Measurements from ENCODE around the gene RMRP.

Gene RMRP

DNA sequence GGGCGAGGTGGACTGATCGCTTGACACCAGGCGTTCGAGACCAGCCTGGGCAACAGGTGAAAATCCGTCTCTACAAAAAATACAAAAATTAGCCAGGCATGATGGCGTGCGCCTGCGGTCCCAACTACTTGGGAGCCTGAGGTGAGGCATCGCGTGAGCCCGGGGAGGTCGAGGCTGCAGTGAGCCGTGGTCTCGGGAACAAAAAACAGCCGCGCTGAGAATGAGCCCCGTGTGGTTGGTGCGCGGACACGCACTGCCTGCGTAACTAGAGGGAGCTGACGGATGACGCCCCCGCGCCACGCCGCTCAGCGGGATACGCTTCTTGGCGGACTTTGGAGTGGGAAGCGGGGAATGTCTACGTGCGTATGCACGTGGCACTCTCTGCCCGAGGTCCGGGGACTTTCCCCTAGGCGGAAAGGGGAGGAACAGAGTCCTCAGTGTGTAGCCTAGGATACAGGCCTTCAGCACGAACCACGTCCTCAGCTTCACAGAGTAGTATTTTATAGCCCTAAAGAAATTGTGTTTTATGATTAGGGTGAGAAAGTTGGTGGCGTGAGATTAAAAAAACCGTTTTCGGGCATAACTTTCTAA lies at the start of gene RMRP:
RMRP (minus strand) TSS at position 474 of the 591 bp plus-strand sequence.
- DNase-seq (ENCODE audit: low read depth, low spot score) = peak; percentile 76

DNA sequence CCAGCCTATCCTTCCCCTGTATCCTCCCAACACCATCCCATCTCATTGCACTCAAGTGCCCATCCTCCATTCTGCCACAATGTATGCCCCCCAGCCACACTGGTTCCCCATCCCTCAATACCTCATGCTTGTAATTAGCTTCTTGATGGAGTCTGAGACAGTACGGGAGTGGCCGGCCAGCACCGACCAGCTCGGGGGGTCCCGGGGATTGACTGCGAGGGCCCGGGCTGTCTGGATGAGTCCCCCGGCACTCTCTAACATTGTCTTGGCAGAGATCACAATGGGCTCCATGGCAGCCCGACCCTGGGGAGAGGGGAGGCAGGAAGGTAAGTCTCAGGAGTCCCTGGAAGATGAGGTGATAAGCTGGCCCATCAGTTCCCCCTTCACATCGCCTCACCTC lies 49.1 kb upstream of the RMRP start:
- no peak for DNase-seq (ENCODE audit: low read depth, low spot score)

DNA sequence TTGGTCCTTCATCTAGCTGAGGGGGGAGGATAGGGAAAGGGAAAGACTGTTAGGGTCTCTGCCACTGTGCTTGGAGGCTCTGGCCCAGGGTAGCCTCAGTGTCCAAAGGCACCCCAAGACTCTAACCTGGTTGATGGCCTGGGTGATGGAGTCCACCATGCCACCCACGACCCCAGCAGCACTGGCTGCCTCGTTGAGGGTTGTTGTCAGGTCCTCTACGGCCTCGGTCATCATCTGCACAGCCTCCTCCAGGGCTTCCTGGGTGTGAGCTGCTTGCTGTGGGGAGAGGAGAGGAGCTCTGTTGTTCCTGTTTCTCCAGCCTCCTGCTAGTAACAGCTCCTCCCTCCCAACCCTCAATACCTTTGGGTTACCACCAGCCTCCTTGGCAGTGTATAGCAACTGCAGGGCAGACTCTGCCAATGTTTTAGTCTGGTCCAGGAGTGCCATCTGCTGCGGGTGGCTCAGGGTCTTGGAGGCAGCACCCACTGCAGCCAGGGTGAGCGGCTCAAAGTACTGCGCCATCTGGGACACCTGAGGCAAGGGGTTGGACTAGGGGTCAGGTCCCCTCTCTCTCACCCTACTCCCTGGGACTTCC lies 48.1 kb upstream of the RMRP start:
- DNase-seq (ENCODE audit: low read depth, low spot score) = no peak

DNA sequence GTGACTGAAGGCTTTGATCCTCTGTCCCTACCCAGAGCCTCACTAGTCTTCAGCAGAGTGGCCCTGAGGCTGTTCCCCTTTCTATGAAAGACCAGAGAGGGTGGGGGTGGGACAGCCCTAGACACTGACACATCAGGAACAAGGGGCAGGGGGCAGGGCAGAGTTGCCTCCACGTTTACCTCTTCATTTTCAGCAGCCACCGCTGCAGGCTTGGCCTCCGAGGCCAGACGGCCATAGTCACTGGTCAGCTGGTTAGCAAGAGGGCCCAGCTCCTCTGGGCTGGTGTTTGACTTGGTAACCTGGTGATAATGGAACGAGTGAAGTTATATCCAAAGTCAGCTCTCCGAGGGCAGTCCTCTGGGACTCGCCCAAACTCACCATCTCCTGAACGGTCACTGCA lies 47.6 kb upstream of the RMRP start:
- DNase-seq (ENCODE audit: low read depth, low spot score) = no peak

DNA sequence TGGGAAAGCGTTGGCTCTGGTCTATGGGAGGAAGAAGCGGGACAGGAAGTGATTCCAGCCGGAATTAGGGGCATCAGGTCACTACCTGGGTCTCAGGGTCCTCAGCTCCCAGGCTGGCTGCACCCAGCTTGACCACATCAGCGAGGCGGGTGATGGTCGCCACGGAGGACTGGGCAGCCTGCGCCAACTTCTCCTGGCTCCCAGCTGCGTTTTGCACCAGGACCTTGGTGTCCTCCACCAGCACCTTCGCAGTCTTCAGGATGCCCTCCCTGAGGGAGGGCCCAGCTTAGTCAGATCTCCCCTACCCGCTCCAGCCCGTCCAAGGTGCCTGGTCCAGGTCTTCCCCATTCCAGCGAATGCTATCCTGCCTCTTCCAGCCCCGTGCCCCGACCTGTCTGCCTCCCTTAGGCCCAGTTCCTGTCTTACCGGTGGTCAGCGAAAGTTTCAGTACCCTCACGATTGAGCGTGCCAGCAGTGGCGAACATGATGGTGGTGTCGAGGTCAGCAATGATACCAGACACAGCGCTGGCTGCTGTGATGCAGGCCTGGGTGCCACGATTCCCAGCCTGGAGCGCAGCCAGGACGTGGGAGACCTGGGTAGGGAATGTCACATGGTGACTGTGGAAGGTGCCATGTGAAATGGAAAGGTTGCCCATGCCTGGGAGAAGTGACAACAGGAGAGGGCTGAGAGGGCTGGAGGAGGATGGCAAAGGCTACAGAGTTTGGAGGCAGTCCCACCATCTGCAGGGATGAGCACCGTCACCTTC lies 46.3 kb upstream of the RMRP start:
- DNase-seq (ENCODE audit: low read depth, low spot score) = no peak

DNA sequence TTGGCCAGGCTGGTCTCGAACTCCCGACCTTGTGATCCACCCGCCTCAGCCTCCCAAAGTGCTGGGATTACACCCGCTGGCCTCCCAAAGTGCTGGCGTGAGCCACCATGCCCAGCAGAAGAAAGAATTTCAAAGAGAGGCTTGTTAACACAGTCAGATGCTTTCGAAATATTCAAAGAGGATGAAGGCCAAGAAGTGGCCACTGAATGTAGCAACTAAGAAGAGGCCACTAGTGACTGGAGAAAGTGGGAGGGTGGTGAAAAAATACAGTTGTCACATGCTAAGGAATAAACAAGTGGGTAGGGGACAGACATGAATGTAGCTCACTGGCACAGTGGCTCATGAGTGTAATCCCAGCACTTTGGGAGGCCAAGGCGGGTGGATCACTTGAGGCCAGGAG lies 44.9 kb upstream of the RMRP start:
- no peak for DNase-seq (ENCODE audit: low read depth, low spot score)

DNA sequence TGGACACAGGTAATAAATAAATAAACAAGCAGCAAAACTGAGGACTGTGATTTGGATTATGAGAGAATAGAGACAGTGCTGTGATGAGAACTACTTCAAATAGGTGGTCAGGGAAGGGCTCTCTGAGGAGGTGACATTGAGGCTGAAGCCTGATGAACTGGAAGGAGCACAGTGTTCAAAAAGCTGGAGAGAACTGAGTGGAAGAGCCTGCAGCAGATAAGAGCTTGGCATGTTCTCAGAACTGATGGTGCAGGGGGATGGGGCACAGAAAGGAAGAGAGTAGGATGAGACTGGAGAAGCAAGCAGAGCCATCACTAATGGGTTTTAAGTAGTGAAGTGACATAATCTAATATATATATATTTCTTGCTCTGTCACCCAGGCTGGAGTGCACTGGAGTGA lies 43.1 kb upstream of the RMRP start:
- DNase-seq (ENCODE audit: low read depth, low spot score) = no peak

DNA sequence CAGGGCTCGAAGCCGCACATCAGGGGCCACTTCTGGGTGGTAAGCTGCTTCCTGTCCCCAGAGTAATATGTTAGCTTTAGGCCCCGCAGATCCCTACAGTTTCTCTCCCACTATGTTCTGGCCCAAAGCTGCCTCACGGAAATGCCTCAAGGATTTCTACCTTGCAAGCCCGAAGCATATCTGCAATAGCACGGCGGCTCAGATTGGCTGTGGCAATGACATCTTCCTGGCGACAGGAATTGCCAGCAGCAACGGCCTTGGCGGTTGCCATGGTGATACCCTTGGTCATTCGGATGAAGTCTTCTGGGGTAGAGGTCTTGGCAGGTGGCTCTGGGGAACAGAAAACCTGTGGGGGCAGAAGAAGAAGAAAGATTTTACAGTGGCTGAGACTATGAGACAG lies 42.2 kb upstream of the RMRP start:
- DNase-seq (ENCODE audit: low read depth, low spot score) = no peak

DNA sequence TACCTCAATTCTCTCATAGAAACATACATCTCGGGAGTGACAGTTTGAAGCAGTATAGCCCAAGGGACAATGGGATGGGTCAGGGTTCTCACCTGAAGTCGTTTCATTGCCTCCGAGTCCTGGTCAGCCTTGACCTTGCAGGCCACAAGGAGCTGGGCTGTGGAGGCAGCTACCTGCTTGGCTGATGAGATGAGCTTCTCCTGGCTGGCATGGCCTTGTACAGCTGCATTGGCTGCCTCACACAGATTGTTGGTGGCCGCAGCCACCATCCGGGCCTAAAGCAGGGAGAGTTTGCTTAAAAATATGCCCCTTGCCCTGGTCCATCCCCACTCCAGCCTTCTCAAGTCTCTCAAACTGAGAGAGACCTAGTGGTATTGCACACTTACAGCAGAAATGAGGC lies 40.4 kb upstream of the RMRP start:
- no peak for DNase-seq (ENCODE audit: low read depth, low spot score)

DNA sequence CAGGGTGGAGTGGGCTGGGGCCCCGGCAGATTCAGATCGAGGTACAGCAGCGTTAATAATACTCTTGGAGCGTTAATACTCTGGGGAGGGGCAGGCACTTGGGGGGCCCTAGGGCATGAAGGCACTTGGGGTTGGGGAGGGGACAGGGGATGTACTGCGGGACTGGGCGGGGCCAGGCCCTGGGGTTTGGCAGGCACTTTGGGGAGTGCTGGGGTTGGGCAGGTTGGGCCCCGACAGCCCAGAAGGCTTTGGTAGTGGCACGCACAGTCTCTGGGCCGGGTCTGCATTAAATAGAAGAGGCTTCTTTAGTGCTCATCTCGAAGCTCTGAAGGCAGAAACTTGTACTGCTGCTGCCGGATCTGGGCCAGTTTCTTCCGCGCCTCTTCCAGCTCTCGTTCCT lies 39.7 kb upstream of the RMRP start:
- no peak for DNase-seq (ENCODE audit: low read depth, low spot score)

DNA sequence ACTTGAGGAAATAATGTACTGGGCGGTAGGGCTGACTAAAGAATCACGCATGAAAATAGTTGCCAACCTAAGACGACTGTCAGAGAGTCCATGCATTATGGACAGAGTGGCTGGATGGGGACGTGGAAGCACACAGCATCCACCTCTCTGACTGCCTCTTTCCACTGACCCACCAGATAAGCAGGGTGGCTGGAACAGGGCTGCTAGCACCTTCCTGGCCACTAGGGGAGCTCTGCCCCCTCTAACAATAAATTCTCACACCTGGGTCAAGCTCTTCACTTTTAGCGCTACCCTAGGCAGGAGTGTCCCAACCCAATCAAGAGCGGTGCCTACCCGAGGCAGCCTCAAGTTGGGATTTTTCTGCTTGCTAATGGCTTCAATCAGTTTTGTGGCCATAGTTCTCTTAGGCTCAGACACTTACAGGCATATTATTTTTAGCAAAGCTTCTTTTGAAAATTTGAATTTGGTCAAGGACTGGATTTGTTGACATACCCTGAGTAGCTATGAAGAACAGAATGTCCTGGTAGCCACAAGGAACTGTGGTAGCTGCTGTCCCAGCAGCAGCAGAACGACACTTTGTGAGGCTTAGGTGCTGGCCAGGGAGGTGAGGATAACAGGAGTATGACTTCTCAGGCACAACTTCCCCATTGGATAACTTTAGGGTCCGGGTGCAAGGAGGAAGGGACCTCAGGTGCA lies 38.8 kb upstream of the RMRP start:
- peak; percentile 20 for DNase-seq (ENCODE audit: low read depth, low spot score)

DNA sequence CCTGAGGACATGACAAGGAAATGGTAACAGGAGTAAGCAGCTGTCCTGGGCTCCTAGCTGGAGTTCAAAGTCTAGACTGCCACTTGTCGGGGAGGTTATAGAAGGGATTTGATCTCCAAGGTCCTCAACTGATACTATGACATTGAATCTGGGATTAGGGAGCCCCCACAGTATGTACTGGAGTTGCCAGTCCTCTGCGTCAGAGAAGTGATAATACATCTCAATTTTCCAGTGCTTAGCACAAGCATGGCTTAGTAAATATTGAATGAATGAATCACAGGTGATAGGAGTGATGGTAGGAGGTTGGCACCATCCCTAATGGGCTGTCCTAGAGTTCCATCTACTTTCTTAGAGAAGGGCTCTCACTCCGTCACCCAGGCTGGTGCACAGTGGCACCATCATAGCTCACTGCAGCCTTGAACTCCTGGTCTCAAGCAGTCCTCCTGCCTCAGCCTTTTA lies 38.2 kb upstream of the RMRP start:
- DNase-seq (ENCODE audit: low read depth, low spot score) = no peak

DNA sequence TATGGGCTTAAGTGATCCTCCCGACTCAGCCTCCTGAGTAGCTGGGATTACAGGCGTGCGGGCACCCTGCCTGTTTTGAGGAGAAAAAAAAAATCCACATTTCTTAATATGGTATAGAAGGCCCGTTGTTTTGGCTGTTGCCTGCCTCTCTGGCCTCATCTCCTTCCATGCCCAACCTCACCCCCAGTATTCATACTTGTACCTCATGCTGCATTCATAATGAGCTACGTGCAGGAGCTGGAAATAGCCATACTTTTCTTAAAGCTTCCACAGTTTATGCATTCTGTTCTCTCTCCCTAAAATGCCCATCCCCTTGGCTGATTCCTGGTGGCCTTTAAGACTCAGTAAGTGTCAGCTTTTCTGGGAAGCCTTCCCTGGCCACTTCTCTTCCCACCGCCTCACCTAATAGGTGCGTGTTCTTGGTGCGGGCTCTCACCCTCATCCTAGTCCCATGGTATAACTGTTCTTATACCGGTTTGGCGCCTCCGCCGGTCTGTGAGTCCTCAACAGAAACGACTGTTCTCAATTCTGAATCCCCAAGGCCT lies 34.0 kb upstream of the RMRP start:
- DNase-seq (ENCODE audit: low read depth, low spot score) = no peak

DNA sequence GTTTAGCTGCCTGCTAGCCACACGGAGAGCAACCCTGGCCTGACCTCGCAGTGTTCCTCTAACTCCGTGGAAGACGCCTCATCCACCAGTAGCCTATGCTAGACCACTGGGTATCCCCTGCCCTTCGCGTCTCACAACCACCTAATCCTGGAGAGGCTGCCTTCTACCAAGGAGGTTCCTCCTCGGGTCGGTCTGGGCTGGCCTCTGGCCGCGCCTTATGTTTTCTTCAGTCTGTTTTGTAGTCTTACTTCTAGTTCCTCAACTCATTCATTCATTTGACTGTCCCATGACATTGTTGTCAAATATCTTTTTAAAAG lies 33.5 kb upstream of the RMRP start:
- no peak for DNase-seq (ENCODE audit: low read depth, low spot score)

DNA sequence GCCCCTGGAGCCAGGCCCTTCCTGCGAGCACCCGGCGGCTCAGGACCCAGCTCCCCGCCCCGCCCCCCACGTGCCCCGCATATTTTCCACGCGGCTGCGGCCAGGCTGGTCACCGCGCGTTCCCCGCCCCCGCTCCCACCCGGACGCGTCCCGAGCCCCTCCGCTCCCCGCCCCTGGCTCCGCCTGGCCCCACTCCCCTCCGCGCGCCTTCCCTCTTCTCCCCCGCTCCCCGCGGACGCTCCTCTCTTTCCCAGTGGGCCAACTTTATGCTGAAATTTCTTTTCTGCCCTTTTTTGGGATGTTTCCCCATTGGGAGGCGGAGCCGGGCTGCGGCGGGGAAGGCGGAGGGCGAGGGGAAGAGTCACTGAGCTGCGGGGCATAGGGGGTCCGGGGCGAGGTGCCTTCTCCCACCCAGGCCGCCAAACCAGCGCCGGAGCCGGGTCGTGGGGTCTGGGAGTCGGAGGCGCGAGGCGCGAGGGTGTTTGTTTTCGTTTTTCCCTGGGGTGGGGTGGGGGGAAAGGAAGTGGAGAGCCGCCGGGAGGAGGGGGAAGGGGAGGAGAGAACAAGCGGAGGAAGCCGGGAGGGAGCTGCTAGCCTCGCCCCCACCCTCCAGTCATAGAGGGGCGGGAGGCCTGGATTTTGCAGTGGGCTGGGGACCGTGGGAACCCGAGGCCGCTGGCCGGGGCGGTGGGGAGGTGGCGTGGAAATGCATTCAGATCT lies 33.0 kb upstream of the RMRP start:
- no peak for DNase-seq (ENCODE audit: low read depth, low spot score)

DNA sequence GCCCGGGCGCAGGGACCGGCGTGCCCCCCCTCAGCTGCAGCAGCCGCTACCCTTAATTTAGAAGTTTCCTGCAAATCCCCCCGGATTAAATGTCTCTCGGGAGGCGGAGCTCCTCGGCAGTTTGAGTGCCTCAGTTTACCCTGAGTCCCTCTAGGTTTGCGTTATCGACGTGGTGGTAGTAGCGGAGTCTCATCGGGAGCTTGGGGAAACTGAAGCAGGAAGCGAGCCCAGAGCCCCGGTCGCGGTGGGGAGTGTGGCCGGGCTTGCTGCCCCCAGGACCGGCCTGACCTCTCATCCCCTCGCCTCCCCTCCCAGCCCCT lies 32.4 kb upstream of the RMRP start:
- DNase-seq (ENCODE audit: low read depth, low spot score) = no peak

DNA sequence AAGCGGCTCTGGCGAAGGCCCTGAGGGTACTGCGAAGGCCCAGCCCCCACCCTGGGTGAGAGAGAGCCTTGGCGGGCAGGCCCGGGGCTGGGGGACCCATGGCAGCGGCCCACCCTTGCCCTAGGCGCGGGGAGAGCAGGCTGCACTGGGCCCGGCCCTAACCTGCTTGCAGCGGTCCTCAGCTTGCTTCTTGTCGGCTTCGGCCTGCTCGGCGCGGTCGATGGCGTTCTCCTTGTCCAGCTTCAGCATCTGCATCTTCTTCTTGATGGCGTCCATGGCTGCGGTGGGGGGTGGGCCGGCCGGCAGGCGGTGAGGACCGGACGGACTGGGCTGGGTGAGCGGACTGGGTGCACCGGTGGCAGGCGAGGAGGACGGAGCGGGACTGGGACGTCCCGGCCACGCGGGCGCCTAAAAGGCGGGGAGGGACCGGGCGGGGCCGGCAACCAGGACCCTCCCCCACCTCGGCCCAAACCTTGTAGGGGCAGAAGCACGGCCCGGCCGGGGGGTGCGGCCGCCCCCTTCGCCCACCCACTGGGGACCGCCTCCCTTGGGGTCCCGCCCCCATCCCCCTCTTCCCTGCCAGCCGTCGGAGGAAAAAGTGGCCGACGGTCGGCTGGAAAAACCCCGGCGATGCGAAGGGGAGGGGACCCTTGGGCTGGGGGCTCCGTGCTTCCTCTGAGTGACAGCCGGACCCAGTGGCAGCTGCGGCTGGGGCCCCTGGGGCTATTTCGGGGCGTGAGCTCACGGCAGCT lies 31.9 kb upstream of the RMRP start, which contains the start of gene TPM2:
TPM2 (minus strand) TSS at position 384 of the 752 bp plus-strand sequence; CDS start at position 276, 108 bp downstream.
- DNase-seq (ENCODE audit: low read depth, low spot score) = no peak

DNA sequence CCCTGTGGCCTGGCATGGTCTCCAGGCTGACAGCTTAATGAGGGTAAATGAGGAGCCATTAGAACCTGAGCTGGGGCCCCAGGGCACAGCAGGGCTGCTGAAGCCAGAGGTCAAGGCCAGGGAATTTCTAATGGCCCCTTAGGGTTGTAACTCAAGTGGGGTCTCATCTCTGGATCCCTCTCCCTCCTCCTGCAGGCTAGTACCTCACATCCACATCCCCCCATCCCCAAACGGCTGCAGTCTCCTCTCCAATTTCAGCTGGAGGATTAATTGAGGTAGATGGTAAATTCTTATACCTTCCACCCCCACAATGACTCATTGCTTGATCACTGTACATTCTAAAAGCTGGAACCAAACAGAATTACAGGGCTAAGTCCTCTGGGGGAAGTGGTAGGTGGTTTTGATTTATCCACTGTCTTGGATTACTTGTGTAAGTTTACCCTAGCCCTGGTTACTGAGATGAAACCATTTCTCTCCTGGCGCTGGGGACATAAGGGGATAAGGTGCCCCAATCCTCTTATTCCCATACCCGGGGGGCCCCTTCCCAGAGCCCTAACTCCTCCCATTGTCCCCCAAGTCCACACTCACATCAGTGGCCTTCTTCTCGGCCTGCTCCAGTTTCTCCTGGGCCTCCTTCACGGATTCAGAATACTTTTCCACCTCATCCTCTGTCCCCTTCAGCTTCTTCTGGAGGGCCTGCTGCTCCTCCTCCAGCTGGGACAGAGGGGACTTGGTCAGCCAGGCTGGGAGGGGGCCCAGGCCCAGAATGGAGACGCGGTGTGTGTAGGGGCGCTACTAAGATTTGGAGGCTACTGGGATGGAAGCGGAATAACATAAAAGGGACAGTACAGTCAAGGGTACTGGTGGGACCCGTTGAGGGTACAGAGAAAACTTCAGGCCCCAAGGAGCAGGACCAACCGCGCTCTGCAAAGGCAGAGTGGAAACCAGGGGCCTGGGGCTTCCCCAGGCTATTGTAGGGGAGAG lies 31.0 kb upstream of the RMRP start:
- DNase-seq (ENCODE audit: low read depth, low spot score) = no peak

DNA sequence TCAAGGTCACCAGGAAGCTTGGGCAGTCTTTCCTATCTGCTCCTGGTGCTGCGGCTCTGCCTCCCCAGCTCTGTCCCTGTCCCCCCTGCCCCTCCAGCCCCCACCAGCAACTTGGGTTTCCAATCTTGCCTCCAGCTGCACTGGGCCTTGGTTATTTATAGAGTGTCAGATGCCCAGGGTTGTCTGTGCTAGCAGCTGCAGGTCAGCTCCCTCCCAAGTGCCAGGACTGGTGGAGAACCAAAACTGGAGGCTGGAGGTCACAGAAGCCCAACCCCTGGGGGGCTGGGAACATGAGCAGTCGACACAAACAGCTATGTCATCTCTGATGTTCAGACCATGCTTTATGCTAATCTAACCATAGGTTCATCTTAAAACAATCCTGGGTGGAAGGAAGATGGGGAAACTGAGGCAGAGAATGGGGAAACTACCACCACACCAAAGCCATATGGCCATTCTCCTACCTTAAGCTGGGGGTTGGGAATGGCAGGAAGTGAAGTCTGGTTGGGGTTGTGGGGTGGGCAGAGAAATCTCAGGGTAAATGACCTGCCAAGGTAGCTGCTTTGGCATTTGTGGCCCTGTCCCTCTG lies 30.2 kb upstream of the RMRP start:
- DNase-seq (ENCODE audit: low read depth, low spot score) = no peak

Measured in activated naive CD8-positive, alpha-beta T cell treated with anti-CD3 and anti-CD28 coated beads, Interleukin-2, amount 50 U/mL, for 16 hours (primary cell).